Ureter (tissue), 1 donor: ENCODE results near the gene TTC28. TPM values are rescaled to one million over a fixed set of nuclear protein-coding genes. Genes with fewer than 3 reads are reported as not detected.
"Not testable (repeated sequence)": the region's sequence is repeated elsewhere in the genome, so short reads cannot be mapped to it uniquely, and the experiment has no call there.

Experiments
- DNase-seq: peaks from one replicate; pipeline ENCODE4 v3.0.0-alpha.2; 2020; ENCODE audit warnings: low spot score
- total RNA-seq: library from RNA; stranded (reverse); gene quantifications from one replicate; pipeline ENCODE4 v1.2.4, GENCODE V29; 2023
- donor health status: DM: yes; HTN: yes; CAD: no.

The TTC28 gene
- total RNA-seq, 1 donor from 2014 or later: 56.8 TPM

DNA sequence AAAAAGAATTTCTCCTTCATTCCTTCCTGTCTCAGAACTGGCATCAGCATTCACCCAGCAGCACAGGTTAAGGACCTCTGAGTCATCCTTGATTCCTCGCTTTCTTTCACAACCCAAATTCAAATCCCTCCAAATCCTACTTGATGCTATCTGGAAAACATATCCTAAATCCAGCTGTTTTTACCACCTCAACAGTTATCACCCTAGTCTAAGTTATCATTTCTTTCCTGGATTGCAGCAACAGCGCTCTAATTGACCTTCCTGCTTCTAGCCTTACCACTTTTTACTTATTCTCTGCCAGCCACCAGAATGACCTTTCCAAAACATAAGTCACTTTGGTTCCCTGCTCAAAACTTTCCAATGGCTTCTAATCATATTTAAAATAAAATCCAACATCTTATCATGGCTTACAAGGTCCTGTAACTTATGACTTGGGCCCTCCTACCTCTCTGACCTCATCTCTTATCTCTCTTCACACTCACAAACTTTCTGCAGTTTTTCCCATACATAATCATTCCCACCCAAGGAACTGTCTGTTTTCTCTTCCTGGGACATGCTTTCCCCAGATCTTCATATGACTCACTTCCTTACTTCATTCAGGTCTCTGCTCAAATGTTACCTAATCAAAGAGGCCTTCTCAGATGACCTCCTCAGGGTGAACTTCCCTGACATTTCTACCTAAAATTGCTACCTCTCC lies 119.4 kb downstream of the TTC28 start:
- no peak for DNase-seq

DNA sequence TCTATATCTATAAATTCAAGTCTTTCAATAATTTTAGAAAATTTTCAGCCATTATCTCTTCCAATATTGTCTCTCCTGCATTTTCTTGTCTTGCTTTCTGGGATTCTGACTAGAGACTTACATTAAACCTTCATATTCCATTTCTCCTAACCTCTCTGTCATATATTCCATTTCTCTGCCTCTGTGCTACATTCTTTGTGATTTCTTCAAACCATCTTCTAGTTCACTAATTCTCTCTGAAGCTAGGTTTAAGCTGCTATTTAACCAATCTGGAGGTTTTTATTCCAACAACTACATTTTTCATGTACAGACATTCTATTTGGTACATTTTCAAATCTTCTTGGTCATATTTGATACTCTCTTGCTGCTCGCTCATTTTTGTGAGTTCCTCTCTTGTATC lies 122.5 kb downstream of the TTC28 start:
- no peak for DNase-seq

DNA sequence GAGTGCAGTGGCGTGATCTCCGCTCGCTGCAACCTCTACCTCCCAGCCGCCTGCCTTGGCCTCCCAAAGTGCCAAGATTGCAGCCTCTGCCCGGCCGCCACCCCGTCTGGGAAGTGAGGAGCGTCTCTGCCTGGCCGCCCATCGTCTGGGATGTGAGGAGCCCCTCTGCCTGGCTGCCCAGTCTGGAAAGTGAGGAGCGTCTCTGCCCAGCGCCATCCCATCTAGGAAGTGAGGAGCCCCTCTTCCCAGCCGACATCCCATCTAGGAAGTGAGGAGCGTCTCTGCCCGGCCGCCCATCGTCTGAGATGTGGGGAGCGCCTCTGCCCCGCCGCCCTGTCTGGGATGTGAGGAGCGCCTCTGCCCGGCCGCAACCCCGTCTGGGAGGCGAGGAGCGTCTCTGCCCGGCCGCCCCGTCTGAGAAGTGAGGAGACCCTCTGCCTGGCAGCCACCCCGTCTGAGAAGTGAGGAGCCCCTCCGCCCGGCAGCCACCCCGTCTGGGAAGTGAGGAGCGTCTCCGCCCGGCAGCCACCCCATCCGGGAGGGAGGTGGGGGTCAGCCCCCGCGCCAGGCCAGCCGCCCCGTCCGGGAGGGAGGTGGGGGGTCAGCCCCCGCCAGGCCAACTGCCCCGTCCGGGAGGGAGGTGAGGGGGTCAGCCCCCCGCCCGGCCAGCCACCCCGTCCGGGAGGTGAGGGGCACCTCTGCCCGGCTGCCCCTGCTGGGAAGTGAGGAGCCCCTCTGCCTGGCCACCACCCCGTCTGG lies 126.4 kb downstream of the TTC28 start:
- DNase-seq: not testable (repeated sequence)

GRCh38 chr22:28548406-28548805 lies 131.2 kb downstream of the TTC28 start:
- DNase-seq: no peak

- DNase-seq: no peak
Observed at GRCh38 chr22:28547132-28547842, 132.4 kb downstream of the TTC28 start.

DNA sequence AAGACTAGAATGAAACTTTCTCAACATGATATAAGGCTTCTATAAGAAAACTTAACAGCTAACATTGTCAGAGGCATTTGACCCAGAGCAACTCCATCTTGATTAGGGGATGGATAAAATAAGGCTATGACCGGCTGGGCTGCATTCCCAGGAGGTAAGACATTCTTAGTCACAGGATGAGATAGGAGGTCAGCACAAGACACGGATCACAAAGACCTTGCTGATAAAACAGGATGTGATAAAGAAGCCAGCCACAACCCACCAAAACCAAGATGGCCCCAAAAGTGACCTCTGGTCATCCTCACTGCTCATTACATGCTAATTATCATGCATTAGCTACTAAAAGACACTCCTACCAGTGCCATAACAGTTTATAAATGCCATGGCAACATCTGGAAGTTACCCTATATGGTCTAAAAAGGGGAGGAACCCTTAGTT lies 135.2 kb downstream of the TTC28 start:
- no peak for DNase-seq

- no peak for DNase-seq
Observed at GRCh38 chr22:28542980-28543621, 136.5 kb downstream of the TTC28 start.

DNA sequence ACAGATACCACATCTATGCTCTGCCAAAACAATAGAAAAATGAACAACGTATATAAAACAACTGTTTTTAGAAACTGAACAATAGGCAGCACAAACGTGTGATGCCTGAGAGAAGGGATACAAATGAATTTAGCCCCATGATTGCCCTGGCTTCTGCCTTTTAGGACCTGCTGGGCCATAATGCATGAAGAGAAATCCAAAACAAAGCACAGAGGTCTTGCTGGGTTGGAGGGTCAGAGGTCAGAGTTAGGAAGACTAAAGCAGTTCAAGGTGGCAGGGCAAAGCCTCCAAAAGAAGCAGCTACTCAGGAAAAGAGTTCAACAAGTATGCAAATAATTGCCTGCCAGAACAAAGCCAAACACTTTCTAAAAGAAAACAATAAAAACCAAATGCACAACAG lies 138.5 kb downstream of the TTC28 start:
- DNase-seq: no peak

- DNase-seq: no peak
Observed at GRCh38 chr22:28538922-28539321, 140.7 kb downstream of the TTC28 start.

DNA sequence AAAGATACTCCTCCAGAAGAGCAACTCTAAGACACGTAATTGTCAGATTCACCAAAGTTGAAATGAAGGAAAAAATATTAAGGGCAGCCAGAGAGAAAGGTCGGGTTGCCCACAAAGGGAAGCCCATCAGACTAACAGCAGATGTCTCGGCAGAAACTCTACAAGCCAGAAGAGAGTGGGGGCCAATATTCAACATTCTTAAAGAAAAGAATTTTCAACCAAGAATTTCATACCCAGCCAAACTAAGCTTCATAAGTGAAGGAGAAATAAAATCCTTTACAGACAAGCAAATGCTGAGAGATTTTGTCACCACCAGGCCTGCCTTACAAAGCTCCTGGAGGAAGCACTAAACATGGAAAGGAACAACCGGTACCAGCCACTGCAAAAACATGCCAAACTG lies 149.1 kb downstream of the TTC28 start:
- not testable (repeated sequence) for DNase-seq

- not testable (repeated sequence) for DNase-seq
Observed at GRCh38 chr22:28529144-28529543, 150.5 kb downstream of the TTC28 start.

GRCh38 chr22:28521451-28521850 lies 158.2 kb downstream of the TTC28 start:
- no peak for DNase-seq

GRCh38 chr22:28514321-28514821 lies 165.3 kb downstream of the TTC28 start:
- no peak for DNase-seq

- DNase-seq: not testable (repeated sequence)
Observed at GRCh38 chr22:28512387-28512786, 167.3 kb downstream of the TTC28 start.

- no peak for DNase-seq
Observed at GRCh38 chr22:28507896-28508295, 171.7 kb downstream of the TTC28 start.

GRCh38 chr22:28506150-28506535 lies 173.5 kb downstream of the TTC28 start:
- no peak for DNase-seq

DNA sequence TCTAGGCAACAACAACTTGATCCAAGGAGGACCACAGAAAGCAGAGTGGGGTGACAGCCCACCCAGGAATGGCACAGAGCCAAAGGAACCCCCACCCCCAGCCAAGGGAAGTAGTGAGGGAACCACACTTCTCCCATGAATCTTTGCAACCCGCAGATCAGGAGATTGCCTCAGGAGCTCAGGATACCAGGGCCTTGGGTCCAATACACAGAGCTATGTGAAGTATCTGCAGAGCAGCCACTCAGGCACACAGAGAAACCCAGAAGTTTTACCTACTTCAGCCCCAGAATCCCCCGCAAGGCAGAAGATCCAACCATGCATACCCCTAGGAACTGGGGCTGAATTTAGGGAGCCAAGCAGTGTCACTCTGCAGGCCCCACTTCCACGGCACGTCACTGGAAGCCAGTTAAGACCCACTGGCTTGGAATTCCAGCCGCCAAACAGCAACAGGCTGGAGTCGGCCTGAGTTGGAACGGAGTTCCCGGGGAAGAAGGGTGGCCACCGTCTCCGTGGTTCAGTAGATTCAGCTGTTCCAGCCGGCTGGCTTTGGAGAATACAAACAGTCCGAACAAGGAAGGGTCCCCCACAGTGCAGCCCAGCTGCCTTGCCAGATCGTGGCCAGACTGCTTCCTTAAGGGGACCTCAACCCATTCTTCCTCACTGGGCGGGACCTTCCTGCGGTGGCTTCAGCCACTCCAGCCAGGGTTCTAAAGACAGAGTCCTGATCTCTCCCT lies 174.1 kb downstream of the TTC28 start:
- no peak for DNase-seq

DNA sequence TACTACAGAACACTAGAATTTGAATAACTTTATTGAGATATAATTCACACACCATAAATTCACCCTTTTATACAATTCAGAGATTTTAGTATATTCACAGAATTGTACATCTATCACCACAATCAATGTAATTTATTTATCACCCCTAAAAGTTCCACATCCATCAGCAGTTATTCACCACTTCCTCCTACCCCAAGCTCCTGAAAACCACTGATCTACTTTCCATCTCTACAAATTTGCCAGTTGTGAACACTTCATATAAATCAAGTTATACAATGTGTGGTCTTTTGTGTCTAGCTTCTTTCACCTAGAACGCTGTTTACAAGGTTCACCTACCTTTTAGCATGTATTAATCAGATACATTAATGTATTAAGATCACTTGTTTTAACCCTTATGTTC lies 179.6 kb downstream of the TTC28 start:
- no peak for DNase-seq

GRCh38 chr22:28498044-28498443 lies 181.6 kb downstream of the TTC28 start:
- no peak for DNase-seq

GRCh38 chr22:28497188-28497587 lies 182.5 kb downstream of the TTC28 start:
- no peak for DNase-seq

DNA sequence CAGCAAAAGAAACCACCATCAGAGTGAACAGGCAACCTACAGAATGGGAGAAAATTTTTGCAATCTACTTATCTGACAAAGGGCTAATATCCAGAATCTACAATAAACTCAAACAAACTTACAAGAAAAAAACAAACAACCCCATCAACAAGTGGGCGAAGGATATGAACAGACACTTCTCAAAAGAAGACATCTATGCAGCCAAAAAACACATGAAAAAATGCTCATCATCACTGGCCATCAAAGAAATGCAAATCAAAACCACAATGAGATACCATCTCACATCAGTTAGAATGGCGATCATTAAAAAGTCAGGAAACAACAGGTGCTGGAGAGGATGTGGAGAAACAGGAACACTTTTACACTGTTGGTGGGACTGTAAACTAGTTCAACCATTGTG lies 188.4 kb downstream of the TTC28 start:
- DNase-seq: not testable (repeated sequence)
